Superior temporal gyrus (tissue), 1 donor: ENCODE data around the gene PIGK.
"Not testable (repeated sequence)": the region's sequence is repeated elsewhere in the genome, so short reads cannot be mapped to it uniquely, and the experiment has no call there.

Experiments
- DNase-seq: peaks from one replicate; pipeline ENCODE4 v3.0.0-alpha.2; 2016; ENCODE audit errors: extremely low spot score

Gene PIGK

GRCh38 chr1:77219166-77219887, at the start of gene PIGK:
PIGK (minus strand) TSS chr1:77219430; CDS start chr1:77219402, 28 bp downstream.
- DNase-seq: peak; percentile 91

- DNase-seq: no peak
These were observed 47.8 kb upstream of the PIGK start for GRCh38 chr1:77267035-77267434.

GRCh38 chr1:77265180-77265579, 46.0 kb upstream of the PIGK start:
- no peak for DNase-seq

- no peak for DNase-seq
These were observed 44.5 kb upstream of the PIGK start for GRCh38 chr1:77263708-77264107.

- DNase-seq: no peak
These were observed 34.0 kb upstream of the PIGK start for GRCh38 chr1:77253211-77253610.

GRCh38 chr1:77250126-77250525, 30.9 kb upstream of the PIGK start:
- DNase-seq: no peak

- DNase-seq: no peak
These were observed 26.6 kb upstream of the PIGK start for GRCh38 chr1:77245830-77246229.

- DNase-seq: no peak
These were observed 20.1 kb upstream of the PIGK start for GRCh38 chr1:77239311-77239710.

GRCh38 chr1:77238462-77238861, 19.2 kb upstream of the PIGK start:
- no peak for DNase-seq

GRCh38 chr1:77234943-77235342, 15.7 kb upstream of the PIGK start:
- no peak for DNase-seq

- DNase-seq: no peak
These were observed 14.9 kb upstream of the PIGK start for GRCh38 chr1:77234096-77234495.

GRCh38 chr1:77232829-77233228, 13.6 kb upstream of the PIGK start:
- no peak for DNase-seq

- DNase-seq: no peak
These were observed 10.8 kb upstream of the PIGK start for GRCh38 chr1:77230051-77230450.

GRCh38 chr1:77228836-77229235, 9.6 kb upstream of the PIGK start:
- DNase-seq: no peak

GRCh38 chr1:77227381-77227780, 8.2 kb upstream of the PIGK start:
- no peak for DNase-seq

- DNase-seq: no peak
These were observed 3.3 kb upstream of the PIGK start for GRCh38 chr1:77222496-77222895.

GRCh38 chr1:77220687-77221463, 1.6 kb upstream of the PIGK start:
- DNase-seq: no peak

- DNase-seq: peak; percentile 73
These were observed 609 bp downstream of the PIGK start for GRCh38 chr1:77218477-77219165.

- DNase-seq: not testable (repeated sequence)
These were observed 15.2 kb downstream of the PIGK start for GRCh38 chr1:77204043-77204442.

GRCh38 chr1:77202751-77203150, 16.5 kb downstream of the PIGK start:
- DNase-seq: no peak

- no peak for DNase-seq
These were observed 18.4 kb downstream of the PIGK start for GRCh38 chr1:77200806-77201205.

GRCh38 chr1:77200293-77200692, 18.9 kb downstream of the PIGK start:
- DNase-seq: no peak

GRCh38 chr1:77197351-77197750, 21.9 kb downstream of the PIGK start:
- DNase-seq: no peak
